SIG-M5 (cell line): ENCODE measurements around the gene RAD54L.
A peak's percentile ranks its signal among the peaks of the same experiment; 100 is the strongest.
"Not testable (repeated sequence)": the region's sequence is repeated elsewhere in the genome, so short reads cannot be mapped to it uniquely, and the experiment has no call there.

Experiments
- DNase-seq: peaks from one replicate; lab custom pipeline; 2025; lab: John Stamatoyannopoulos, UW

The RAD54L gene

DNA sequence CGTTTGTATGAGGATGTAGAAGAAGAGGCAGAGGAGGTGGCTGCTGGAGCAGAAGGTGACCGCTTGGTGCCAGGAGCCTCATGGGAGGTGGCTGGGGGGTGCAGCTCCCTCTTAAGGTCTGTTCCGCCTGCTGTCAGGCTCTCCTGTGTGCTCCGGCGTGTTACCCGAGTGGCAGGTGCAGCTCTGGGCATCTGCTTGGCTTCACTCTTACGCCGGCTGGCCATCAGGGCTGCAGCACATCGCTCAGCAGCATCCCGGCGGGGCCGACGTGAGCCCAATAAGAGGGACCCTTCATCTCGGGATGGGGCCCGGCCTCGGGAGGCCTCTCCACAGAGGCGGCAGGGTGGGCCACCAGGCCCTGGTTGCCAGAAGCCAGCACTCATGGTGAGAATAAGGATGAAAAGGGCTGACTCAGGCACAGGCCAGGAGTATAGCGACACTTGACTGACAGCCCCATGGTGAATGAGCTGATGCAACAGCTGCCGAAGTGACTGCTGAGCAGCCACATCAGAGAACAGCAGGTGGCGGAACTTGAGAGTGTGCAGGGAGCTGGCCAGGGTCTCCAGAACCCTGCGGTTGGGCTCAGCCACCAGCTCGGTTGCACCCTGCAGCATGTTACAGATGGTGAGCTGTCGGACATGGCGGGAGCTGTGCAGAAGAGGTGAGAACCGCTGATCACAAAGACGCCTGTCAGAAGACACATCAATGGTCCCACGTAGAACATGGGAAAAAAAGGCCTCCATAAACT, 38.3 kb downstream of the RAD54L start:
- DNase-seq = no peak

DNA sequence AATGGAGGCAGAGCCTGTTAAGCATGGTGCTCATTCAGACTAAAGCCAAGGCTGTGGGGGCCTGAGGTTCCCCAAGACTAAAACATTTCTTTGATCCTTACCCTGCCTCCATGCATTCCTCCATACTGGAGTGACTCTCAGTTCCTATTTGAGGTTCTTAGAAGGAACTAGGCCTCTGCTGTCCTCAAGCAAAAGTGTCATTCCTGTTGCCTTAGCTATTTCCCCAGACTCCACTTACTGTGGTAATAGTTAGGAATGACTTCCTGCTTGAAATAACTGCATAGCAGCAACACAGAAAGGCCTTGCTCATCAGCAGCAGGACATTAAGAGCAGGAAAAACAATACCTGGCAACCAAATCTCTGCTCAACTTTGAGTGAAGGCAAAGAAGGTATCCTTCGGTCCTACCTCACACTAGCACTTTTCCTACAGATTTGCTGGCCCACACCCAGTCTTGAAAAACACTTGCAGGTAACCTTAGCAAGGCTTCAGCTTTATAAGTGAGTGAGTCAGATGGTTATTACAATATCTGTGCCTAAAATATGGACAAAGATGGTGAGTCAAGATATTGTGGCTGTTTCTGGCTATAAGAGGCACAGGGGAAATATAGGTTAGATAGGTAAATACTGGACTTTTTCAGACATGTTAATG, 41.0 kb downstream of the RAD54L start:
- no peak for DNase-seq

- no peak for DNase-seq
These were observed 41.6 kb downstream of the RAD54L start for GRCh38 chr1:46289134-46289494.

DNA sequence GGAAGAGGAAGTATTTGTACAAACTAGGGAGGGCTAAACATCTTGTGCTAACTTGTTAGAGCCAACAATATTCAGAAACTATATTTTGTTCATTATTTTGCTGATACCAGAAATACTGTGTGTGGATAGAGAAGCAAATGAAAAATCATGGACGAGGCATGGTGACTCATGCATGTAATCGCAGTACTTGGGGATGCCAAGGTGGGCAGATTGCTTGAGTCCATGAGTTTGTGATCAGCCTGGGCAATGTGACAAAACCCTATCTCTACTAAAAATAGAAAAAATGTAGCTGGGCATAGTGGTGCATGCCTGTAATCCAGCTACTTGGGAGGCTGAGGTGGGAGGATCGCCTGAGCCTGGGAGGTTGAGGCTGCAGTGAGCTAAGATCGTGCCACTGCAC, 42.4 kb downstream of the RAD54L start:
- no peak for DNase-seq

DNA sequence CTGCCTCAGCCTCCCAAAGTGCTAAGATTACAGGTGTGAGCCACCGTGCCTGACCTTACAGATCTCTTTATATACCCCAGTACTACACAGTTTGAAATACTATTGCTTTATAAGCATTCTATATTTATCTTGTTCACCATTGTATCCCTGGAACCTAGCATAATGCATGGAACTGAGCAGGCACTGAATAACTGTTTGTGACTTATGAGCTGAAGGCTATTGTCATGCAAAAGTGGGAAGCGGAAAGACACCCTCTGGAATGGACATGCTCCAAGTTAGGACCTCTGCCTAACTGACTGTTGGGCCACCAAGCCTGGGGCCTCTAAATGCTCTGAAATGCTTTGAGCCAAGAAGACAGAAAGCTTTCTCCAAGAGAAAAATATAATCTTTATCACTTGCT, 47.7 kb downstream of the RAD54L start:
- no peak for DNase-seq

- no peak for DNase-seq
These were observed 50.8 kb downstream of the RAD54L start for GRCh38 chr1:46298387-46298786.

- no peak for DNase-seq
These were observed 53.3 kb downstream of the RAD54L start for GRCh38 chr1:46300673-46301405.

DNA sequence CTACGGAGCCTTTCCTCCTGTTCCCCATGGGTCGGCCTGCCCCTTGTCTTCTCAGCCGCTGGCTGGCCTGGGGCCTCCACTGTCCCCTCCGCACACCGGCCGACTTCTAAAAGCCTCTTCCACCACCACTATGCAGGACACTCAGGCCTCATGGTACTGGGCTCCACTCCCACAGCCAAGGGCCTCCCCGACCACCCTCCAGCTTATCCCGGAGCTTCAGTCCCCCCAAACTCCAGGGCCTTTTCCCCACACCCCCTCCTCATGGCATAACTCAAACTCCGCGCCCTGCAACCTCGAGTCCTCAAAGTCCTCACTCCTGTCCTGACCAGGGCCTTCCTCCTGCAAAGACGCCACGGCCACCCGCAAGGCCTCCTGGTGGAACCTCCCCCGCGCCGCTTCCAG, 53.8 kb downstream of the RAD54L start:
- no peak for DNase-seq

DNA sequence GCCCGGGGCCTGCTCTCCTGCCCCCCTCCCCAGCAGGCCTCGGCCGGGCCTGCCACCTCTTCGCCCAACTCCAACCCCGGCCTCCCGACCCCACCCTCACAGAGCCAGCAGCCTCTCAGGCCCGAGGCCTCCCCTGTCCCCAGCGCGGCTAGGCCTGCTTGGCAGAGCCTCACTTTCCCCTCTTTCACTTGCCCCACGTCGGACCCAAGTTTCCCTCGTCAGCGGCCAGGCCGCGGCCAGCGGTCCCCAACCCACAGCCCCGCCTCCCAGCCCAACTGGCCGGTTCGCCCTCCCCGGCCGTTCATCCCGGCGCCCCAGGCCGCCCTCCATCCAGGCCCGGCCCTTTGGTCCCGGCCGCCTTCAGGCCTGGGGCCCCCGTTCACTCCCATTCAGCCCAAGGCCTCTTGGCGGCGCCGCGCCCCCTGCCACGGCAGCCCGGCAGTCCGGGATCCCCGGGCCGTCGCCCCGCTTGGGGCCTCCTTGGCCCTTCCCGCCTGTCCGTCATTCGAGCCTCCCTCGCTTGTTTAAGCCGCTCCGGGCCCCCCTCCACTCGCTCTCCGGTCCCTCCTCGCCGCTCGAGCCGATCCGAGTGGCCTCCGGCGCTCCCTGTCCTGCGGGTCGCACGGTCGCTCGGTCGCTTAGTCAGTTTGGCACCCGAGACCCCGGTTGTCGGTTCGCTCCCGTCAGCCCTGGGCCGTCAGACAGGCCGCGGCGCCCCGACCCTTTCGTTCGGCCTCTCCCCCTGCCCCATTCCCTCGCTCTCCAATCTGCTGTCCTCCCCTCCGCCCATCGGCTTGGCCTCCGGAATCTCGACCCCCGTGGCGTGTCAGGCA, 54.5 kb downstream of the RAD54L start:
- DNase-seq = no peak

- DNase-seq = no peak
These were observed 55.1 kb downstream of the RAD54L start for GRCh38 chr1:46302641-46303037.

DNA sequence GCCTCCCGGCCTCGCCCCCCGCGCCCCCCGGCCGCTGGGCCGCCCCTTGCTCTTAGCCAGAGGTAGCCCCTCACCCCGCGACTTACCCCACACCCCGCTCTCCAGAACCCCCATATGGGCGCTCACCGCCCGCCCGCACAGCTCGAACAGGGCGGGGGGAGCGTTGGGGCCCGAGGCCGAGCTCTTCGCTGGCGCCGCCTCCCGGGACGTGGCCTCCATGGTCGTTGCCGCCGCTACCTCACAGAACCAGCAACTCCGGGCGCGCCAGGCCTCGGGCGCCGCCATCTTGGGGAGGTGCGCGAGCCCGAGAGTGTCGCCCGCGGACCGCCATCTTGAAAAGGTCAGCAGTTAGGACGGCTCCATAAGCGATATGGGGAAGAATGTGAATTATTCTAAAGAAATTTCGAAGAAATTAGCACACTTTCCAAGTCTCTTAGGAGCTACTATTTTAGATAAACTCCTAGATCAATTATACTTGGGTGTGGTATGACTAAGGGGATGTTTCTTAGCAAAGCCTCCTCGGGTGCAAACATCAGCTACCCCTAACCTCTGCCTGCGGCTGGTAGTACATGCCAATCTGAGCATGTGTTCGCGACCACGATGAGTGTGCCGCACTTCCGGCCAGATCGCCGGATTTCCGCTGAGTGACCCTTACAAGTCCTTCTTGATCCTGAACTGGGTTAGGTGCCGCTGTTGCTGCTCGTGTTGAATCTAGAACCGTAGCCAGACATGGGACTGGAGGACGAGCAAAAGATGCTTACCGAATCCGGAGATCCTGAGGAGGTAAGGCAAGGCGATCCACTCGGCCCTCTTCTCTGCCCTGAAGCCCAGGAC, 55.7 kb downstream of the RAD54L start, which contains the start of the genes LRRC41 and UQCRH:
Gene LRRC41 (minus strand): TSS at position 579 of the 834 bp plus-strand sequence. CDS start 294 bp downstream, at position 285.
Gene UQCRH (plus strand): TSS at position 661 of the 834 bp plus-strand sequence. CDS start 69 bp downstream, at position 730.
- DNase-seq = peak; percentile 43

DNA sequence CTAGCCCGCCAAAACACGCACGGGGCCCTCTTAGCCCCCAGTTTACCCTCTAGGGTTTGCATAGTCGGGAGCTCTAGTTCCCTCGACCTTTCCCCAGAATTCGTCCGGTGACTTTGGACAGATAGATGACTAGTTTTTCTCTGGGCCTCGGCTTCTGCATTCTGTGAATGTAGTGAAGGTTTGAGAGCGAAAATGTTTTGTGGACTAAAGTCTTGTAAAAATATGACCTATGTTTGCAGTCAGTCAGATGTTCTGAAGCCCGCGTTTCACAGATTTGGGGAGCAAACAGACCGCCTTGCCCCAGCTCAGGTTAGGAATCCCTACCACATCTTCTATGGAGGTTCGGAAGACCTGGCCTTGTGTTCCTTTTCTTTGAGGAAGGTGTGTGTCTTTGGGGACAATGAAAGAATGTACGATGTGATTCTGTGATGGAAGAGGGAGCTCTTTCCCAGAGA, 56.3 kb downstream of the RAD54L start:
- no peak for DNase-seq

- no peak for DNase-seq
These were observed 58.6 kb downstream of the RAD54L start for GRCh38 chr1:46306159-46306530.

GRCh38 chr1:46309401-46310159, 62.0 kb downstream of the RAD54L start:
- DNase-seq = no peak

- no peak for DNase-seq
These were observed 62.8 kb downstream of the RAD54L start for GRCh38 chr1:46310321-46310720.

- no peak for DNase-seq
These were observed 68.3 kb downstream of the RAD54L start for GRCh38 chr1:46315669-46316403.

DNA sequence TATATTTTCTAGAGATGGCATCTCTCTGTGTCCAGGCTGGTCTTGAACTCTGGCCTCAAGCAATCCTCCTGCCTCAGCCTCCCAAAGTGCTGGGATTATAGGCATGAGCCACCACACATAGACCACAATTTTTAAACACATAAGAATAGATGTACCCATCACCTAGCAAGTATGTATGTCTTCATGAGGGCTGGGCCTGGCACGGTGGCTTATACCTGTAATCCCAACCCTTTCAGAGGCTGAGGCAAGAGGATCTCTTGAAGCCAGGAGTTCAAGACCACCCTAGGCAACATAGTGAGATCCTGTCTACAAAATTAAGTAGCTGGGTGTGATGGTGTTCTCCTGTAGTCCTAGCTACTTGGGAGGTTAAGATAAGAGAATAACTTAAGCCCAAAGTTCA, 69.8 kb downstream of the RAD54L start:
- DNase-seq = no peak

- DNase-seq = not testable (repeated sequence)
These were observed 71.7 kb downstream of the RAD54L start for GRCh38 chr1:46319301-46319700.
